ENCODE results near the gene ZNF385A.
"Not testable (repeated sequence)": the region's sequence is repeated elsewhere in the genome, so short reads cannot be mapped to it uniquely, and the experiment has no call there.

ZNF385A gene

GRCh38 chr12:54359762-54360351 lies 24.7 kb downstream of the ZNF385A start:
- ATAC-seq = no peak
- H3K9me3 Mint-ChIP-seq = no peaks in the 10 kb centered on the region
- peaks cover 34% of the 10 kb centered on the region for H3K4me1 Mint-ChIP-seq
- no peaks in the 10 kb centered on the region for H3K36me3 Mint-ChIP-seq
- H3K27ac Mint-ChIP-seq = no peak overlapping the region
- no peak overlapping the region for H3K4me3 Mint-ChIP-seq
- no peak for DNase-seq (ENCODE audit: low spot score in 2 of 2)

- Mint-ChIP-seq H3K9me3 (no peaks in the 10 kb centered on the region), H3K27ac (no peak overlapping the region), H3K36me3 (no peaks in the 10 kb centered on the region), H3K4me3 (no peak overlapping the region), H3K4me1 (peaks cover 27% of the 10 kb centered on the region)
- peak; percentile 98 for ATAC-seq
- DNase-seq (ENCODE audit: low spot score in 2 of 2) = peak; percentile 75 to 93
Measured at GRCh38 chr12:54358945-54359761, 25.4 kb downstream of the ZNF385A start.

DNA sequence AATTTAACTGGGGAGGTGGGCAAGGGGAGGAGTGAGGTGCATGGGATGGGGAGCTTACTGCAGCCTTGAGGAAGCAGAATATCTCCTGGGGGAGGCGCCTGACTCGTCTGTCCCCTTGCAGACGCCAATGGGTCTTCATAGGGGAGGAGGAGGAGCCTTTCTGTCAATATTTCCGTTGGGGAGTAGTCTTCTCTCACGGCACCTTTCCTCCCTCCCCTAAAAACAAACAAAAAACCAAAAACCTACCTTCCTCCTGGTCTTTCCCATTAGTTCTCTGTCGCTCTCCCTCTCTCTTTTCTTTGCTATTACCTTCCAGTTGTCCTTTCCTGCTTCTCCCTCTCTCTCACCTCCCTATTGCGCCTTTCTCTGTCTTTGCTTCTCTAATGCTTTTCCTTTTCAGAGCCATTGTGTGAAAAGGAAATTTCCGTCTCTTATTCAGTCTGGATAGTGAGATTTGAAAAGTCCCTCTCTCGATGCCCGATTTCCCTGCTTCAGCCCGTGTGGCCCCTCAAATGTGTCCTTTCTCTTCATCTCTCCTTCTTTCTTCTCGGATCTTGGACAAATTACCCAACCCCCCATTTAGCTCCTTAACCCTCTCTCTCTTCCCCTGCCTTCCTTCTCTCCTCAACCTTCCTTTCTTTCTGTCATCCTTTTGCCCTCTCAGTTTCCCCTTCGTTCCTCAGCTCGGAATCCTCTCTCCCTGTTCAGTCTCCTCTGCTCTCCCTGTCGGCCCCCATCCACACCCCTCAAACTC lies 26.2 kb downstream of the ZNF385A start:
- ATAC-seq = peak; percentile 15
- Mint-ChIP-seq H3K27ac (no peak overlapping the region), H3K9me3 (no peaks in the 10 kb centered on the region), H3K4me3 (no peak overlapping the region), H3K36me3 (no peaks in the 10 kb centered on the region), H3K4me1 (peaks cover 19% of the 10 kb centered on the region)
- no peak for DNase-seq (ENCODE audit: low spot score in 2 of 2)

GRCh38 chr12:54357506-54358190 lies 26.9 kb downstream of the ZNF385A start:
- H3K36me3 Mint-ChIP-seq = no peaks in the 10 kb centered on the region
- H3K27ac Mint-ChIP-seq = peak overlapping the region; percentile 29
- no peak for ATAC-seq
- no peak overlapping the region for H3K4me3 Mint-ChIP-seq
- no peak for DNase-seq (ENCODE audit: low spot score in 2 of 2)
- H3K9me3 Mint-ChIP-seq = no peaks in the 10 kb centered on the region
- peaks cover 15% of the 10 kb centered on the region for H3K4me1 Mint-ChIP-seq

DNA sequence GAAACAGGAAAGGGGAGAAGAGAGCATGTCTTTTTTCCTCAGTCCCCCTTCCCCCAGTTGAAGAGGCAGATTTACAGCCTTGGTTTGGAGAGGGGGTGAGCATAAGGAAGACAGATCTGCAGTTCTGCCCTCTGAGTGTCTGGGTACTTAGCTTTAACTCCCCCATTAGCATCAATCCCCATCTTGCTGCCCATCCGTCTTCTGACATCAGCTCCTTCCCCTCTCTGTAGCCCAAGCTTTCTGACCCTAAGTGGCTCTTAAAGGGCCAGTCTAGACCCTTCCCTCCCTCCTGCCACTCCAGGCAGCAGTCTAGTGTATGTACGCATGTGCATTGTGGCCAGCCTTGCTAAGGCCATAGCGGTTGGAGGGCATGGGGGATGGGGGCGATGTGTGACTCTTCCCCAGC lies 27.6 kb downstream of the ZNF385A start:
- DNase-seq (ENCODE audit: low spot score in 2 of 2) (no peak), ATAC-seq (no peak)
- Mint-ChIP-seq H3K27ac (peak overlapping the region; percentile 29), H3K4me3 (no peak overlapping the region), H3K4me1 (peaks cover 21% of the 10 kb centered on the region), H3K9me3 (no peaks in the 10 kb centered on the region), H3K36me3 (peaks cover 5% of the 10 kb centered on the region)

GRCh38 chr12:54356228-54356627 lies 28.3 kb downstream of the ZNF385A start:
- Mint-ChIP-seq H3K4me3 (no peak overlapping the region), H3K9me3 (no peaks in the 10 kb centered on the region)
- ATAC-seq = no peak

GRCh38 chr12:54355104-54355815 lies 29.3 kb downstream of the ZNF385A start:
- no peak for ATAC-seq
- H3K27ac Mint-ChIP-seq = peak overlapping the region; percentile 29
- H3K36me3 Mint-ChIP-seq = peaks cover 18% of the 10 kb centered on the region
- DNase-seq (ENCODE audit: low spot score in 2 of 2) = no peak
- no peaks in the 10 kb centered on the region for H3K9me3 Mint-ChIP-seq
- no peak overlapping the region for H3K4me3 Mint-ChIP-seq
- H3K4me1 Mint-ChIP-seq = peaks cover 19% of the 10 kb centered on the region

More at GRCh38 chr12:54356228-54356627, 28.3 kb downstream of the ZNF385A start:
- Mint-ChIP-seq H3K36me3 (peaks cover 8% of the 10 kb centered on the region), H3K27ac (peak overlapping the region; percentile 29), H3K4me1 (peaks cover 25% of the 10 kb centered on the region)
- DNase-seq (ENCODE audit: low spot score in 2 of 2) = no peak

DNA sequence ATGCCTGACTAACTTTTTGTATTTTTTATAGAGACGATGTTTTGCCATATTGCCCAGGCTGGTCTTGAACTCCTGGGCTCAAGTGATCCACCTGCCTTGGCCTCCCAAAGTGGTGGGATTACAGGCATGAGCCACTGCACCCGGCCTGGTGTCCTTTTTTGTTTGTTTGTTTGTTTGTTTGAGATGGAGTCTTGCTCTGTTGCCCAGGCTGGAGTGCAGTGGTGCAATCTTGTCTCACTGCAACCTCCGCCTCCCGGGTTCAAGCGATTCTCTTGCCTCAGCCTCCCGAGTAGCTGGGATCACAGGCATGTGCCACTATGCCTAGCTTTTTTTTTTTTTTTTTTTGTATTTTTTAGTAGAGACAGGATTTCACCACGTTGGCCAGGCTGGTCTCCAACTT lies 30.3 kb downstream of the ZNF385A start:
- DNase-seq (ENCODE audit: low spot score in 2 of 2); H3K9me3 Mint-ChIP-seq; ATAC-seq; H3K4me3 Mint-ChIP-seq: not testable (repeated sequence)
- peaks cover 19% of the 10 kb centered on the region for H3K4me1 Mint-ChIP-seq
- peaks cover 28% of the 10 kb centered on the region for H3K36me3 Mint-ChIP-seq
- H3K27ac Mint-ChIP-seq = peak overlapping the region; percentile 29

DNA sequence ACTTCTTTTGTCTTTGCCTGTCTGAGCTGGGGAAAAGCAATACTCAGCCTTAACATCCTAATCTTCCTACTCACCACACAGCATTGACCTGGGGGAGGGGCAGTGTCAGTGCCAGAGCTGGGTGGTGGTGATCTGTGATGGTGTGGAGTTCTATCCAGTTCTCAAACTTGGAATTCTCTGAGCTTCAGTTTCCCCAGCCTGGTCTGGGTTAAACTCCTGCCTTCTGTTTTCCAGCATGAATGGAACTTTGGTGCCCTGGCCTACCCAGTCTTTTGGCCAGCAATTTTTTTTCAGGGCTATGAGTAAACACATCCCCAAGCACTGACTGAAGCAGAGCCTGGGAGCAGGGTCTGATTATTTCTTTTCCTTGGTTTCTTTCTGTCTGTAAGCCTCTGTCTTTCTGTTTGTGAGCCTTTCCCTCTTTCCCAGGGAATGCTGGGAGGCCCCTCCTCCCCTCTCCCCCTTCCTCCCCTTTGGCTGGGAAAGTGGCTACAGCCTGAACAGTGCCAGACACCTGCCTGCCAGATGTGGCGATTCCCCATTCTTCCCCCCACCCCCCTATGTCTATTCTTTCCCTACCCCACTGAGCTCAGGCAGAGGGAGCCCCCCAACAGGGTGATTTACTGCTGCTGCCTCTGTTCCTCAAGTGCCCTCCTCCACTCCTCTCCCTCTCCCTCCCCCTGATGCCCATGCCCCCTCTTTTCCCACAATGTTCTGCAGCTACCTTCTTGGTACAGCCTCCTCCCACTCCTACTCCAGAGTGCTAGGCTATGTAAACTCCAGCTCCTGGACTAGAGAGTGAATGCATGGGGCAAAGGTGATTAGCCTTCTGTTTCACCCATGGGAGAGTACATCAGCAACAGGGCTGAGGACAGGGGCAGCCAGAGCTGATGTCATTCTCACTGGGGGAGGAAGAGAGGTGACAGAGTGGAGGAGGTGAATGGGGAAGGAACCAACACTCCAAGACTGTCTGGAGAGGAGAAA lies 31.4 kb downstream of the ZNF385A start:
- no peak overlapping the region for H3K4me3 Mint-ChIP-seq
- H3K4me1 Mint-ChIP-seq = peaks cover 19% of the 10 kb centered on the region
- H3K9me3 Mint-ChIP-seq = no peaks in the 10 kb centered on the region
- ATAC-seq = no peak
- peaks cover 38% of the 10 kb centered on the region for H3K36me3 Mint-ChIP-seq
- H3K27ac Mint-ChIP-seq = peak overlapping the region; percentile 24
- DNase-seq (ENCODE audit: low spot score in 2 of 2) = no peak

- Mint-ChIP-seq H3K4me3 (peak overlapping the region; percentile 14), H3K9me3 (no peaks in the 10 kb centered on the region), H3K36me3 (peaks cover 49% of the 10 kb centered on the region), H3K4me1 (peaks cover 17% of the 10 kb centered on the region), H3K27ac (peak overlapping the region; percentile 24)
- DNase-seq (ENCODE audit: low spot score in 2 of 2) = no peak
- peak; percentile 17 for ATAC-seq
Measured at GRCh38 chr12:54352022-54352531, 32.5 kb downstream of the ZNF385A start.

DNA sequence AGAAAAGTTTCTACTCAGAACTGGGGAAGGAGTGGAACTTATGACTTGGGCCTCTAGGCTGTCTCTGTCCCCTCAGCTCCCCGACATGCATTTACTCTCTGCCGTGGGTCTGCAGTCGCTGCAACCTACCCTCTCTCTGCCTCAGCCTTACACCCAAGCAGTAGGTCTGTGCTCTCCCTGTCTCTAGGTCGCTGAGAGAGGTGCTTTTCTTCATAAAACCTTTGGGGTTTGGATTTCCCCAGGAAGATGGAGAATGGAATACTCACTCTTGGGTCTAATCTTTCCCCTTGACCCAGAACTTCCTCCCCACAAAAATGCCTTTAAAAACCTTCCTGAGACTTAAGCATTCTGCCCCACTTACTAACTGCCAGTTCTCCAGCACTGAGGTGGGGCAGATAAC lies 33.2 kb downstream of the ZNF385A start:
- DNase-seq (ENCODE audit: low spot score in 2 of 2) (no peak), ATAC-seq (no peak)
- H3K4me3 Mint-ChIP-seq = no peak overlapping the region
- peaks cover 56% of the 10 kb centered on the region for H3K36me3 Mint-ChIP-seq
- H3K4me1 Mint-ChIP-seq = peaks cover 10% of the 10 kb centered on the region
- no peaks in the 10 kb centered on the region for H3K9me3 Mint-ChIP-seq
- H3K27ac Mint-ChIP-seq = peak overlapping the region; percentile 24

DNA sequence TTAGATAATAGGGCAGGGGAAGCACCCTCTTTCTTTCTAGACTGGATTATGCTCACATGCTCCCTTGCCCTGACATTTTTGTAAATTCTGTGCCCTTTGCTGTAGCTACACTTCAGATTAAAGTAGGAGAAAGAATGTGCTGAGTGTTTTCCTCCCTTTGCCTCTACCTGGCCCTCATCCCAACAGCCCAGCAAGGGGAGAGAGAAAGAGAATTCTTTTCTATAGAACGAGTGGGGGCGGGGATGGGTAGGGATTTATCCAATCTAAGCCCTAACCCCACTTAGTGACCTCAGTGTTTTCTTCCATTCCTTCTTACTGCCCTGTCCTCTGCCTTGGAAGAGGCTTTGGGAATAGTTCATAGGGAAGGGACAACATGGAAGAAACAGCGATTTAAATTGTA lies 33.8 kb downstream of the ZNF385A start:
- peaks cover 10% of the 10 kb centered on the region for H3K4me1 Mint-ChIP-seq
- DNase-seq (ENCODE audit: low spot score in 2 of 2) = no peak
- ATAC-seq = no peak
- peaks cover 62% of the 10 kb centered on the region for H3K36me3 Mint-ChIP-seq
- H3K4me3 Mint-ChIP-seq = no peak overlapping the region
- no peaks in the 10 kb centered on the region for H3K9me3 Mint-ChIP-seq
- peak overlapping the region; percentile 29 for H3K27ac Mint-ChIP-seq

DNA sequence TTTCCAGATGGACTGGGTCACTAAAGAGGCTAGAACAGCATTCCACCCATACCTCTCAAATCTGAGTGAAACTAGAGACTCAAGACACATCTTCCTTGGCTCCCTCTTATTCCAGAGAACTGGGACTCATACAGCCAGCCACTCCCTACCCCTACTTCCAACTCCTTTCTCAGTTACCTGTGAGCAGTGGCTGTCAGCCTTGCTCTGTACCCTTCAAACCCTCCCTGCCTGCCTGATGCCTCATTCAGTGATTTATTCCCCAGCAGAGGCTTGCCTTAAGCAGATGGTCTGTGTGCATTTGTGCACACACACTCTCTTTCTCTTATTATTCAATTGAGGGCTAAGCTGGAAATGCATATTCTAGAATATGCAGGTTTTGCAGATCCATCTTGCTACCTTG lies 34.9 kb downstream of the ZNF385A start:
- DNase-seq (ENCODE audit: low spot score in 2 of 2) = no peak
- H3K36me3 Mint-ChIP-seq = peaks cover 73% of the 10 kb centered on the region
- H3K4me3 Mint-ChIP-seq = no peak overlapping the region
- peaks cover 10% of the 10 kb centered on the region for H3K4me1 Mint-ChIP-seq
- no peak for ATAC-seq
- no peaks in the 10 kb centered on the region for H3K9me3 Mint-ChIP-seq
- H3K27ac Mint-ChIP-seq = peak overlapping the region; percentile 29
